ENCODE data around the gene FLNB. TPM values are rescaled to one million over a fixed set of nuclear protein-coding genes. Genes with fewer than 3 reads are reported as not detected.

FLNB gene
- total and polyA plus RNA-seq, 4 experiments from 2014 or later, result 3.9 to 28.5 (median 18.5) TPM

- CTCF ChIA-PET (ENCODE audit: partially characterized antibody), result interaction anchor here (1.1 to 2.8 kb wide), 2 partner anchors 8 to 19 kb away, joined by 3 to 10 read pairs; no protein-coding TSS in a partner anchor
Measured at GRCh38 chr3:58157700-58158099, 149.5 kb downstream of the FLNB start.

GRCh38 chr3:58158442-58159153, 150.4 kb downstream of the FLNB start:
- Histone ChIP-seq H3K27me3 (ENCODE audit: insufficient read depth, low read length) (no peaks in the 10 kb centered on the region), H3K27ac (ENCODE audit: low read depth, low read length) (no peak overlapping the region), H3K4me1 (ENCODE audit: insufficient read depth, low read length) (no peaks in the 10 kb centered on the region), H3K36me3 (ENCODE audit: insufficient read depth, low read length) (peaks cover 15% of the 10 kb centered on the region), H3K4me3 (ENCODE audit: low read length in 2 of 2) (no peak overlapping the region), H3K9me3 (ENCODE audit: control insufficient read depth in 1 of 2, low read length in 2 of 2) (no peaks in the 10 kb centered on the region)
- Mint-ChIP-seq H3K27ac (no peak overlapping the region), H3K4me1 (no peaks in the 10 kb centered on the region), H3K27me3 (no peaks in the 10 kb centered on the region), H3K9me3 (no peaks in the 10 kb centered on the region), H3K4me3 (no peak overlapping the region), H3K36me3 (peaks cover 42 to 56% of the 10 kb centered on the region in 2 donors)
- ChIA-PET CTCF (ENCODE audit: partially characterized antibody) (interaction anchor here (0.8 to 2.8 kb wide), 5 partner anchors 7 to 57 kb away, joined by 3 to 10 read pairs (median 3); no protein-coding TSS in a partner anchor), POLR2A (ENCODE audit: partially characterized antibody) (no interaction called here)
- intact Hi-C loops (cut with micrococcal nuclease), result no loop called here
- DNase-seq, result no peak

More at GRCh38 chr3:58157700-58158099, 149.5 kb downstream of the FLNB start:
- H3K27ac Mint-ChIP-seq, result no peak overlapping the region
- H3K27ac ChIP-seq (ENCODE audit: low read depth, low read length), result no peak overlapping the region
- peaks cover 11% of the 10 kb centered on the region for H3K36me3 ChIP-seq (ENCODE audit: insufficient read depth, low read length)
- no peak overlapping the region for H3K4me3 ChIP-seq (ENCODE audit: low read length in 2 of 2)
- no peaks in the 10 kb centered on the region for H3K9me3 ChIP-seq (ENCODE audit: control insufficient read depth in 1 of 2, low read length in 2 of 2)
- POLR2A ChIA-PET (ENCODE audit: partially characterized antibody), result no interaction called here
- no peak for DNase-seq
- no peaks in the 10 kb centered on the region for H3K9me3 Mint-ChIP-seq
- no peak overlapping the region for H3K4me3 Mint-ChIP-seq
- no peaks in the 10 kb centered on the region for H3K27me3 ChIP-seq (ENCODE audit: insufficient read depth, low read length)
- no peaks in the 10 kb centered on the region for H3K4me1 ChIP-seq (ENCODE audit: insufficient read depth, low read length)
- intact Hi-C loops (cut with micrococcal nuclease), result no loop called here
- H3K4me1 Mint-ChIP-seq, result no peaks in the 10 kb centered on the region
- H3K27me3 Mint-ChIP-seq, result no peaks in the 10 kb centered on the region
- peaks cover 40 to 52% of the 10 kb centered on the region in 2 donors for H3K36me3 Mint-ChIP-seq

- no peaks in the 10 kb centered on the region for H3K4me1 Mint-ChIP-seq
- ChIA-PET POLR2A (ENCODE audit: partially characterized antibody) (no interaction called here), CTCF (ENCODE audit: partially characterized antibody) (no interaction called here)
- intact Hi-C loops (cut with micrococcal nuclease), result no loop called here
- no peak overlapping the region for H3K27ac ChIP-seq (ENCODE audit: low read depth, low read length)
- H3K4me3 Mint-ChIP-seq, result no peak overlapping the region
- no peaks in the 10 kb centered on the region for H3K9me3 Mint-ChIP-seq
- H3K27me3 ChIP-seq (ENCODE audit: insufficient read depth, low read length), result no peaks in the 10 kb centered on the region
- peak overlapping the region in 2 of 7 donors; percentile 12 to 53 for H3K27ac Mint-ChIP-seq
- no peak overlapping the region for H3K4me3 ChIP-seq (ENCODE audit: low read length in 2 of 2)
- H3K27me3 Mint-ChIP-seq, result no peaks in the 10 kb centered on the region
- peaks cover 47 to 55% of the 10 kb centered on the region in 2 donors for H3K36me3 Mint-ChIP-seq
- no peaks in the 10 kb centered on the region for H3K9me3 ChIP-seq (ENCODE audit: control insufficient read depth in 1 of 2, low read length in 2 of 2)
- H3K36me3 ChIP-seq (ENCODE audit: insufficient read depth, low read length), result peaks cover 12% of the 10 kb centered on the region
- H3K4me1 ChIP-seq (ENCODE audit: insufficient read depth, low read length), result no peaks in the 10 kb centered on the region
- no peak for DNase-seq
Measured at GRCh38 chr3:58160399-58160798, 152.2 kb downstream of the FLNB start.

GRCh38 chr3:58161435-58162398, 153.5 kb downstream of the FLNB start:
- ChIA-PET POLR2A (ENCODE audit: partially characterized antibody) (no interaction called here), CTCF (ENCODE audit: partially characterized antibody) (interaction anchor here (6.9 kb wide), 1 partner anchor 18 kb away, joined by 59 read pairs; no protein-coding TSS in a partner anchor)
- intact Hi-C loops (cut with micrococcal nuclease), result no loop called here
- Mint-ChIP-seq H3K27me3 (no peaks in the 10 kb centered on the region), H3K27ac (peak overlapping the region in 3 of 7 donors; percentile 31 to 78 (median 36)), H3K36me3 (peaks cover 47 to 55% of the 10 kb centered on the region in 2 donors), H3K4me1 (no peaks in the 10 kb centered on the region), H3K9me3 (no peaks in the 10 kb centered on the region), H3K4me3 (no peak overlapping the region)
- Histone ChIP-seq H3K4me1 (ENCODE audit: insufficient read depth, low read length) (no peaks in the 10 kb centered on the region), H3K27me3 (ENCODE audit: insufficient read depth, low read length) (no peaks in the 10 kb centered on the region), H3K4me3 (ENCODE audit: low read length in 2 of 2) (no peak overlapping the region), H3K27ac (ENCODE audit: low read depth, low read length) (no peak overlapping the region), H3K36me3 (ENCODE audit: insufficient read depth, low read length) (peaks cover 12% of the 10 kb centered on the region), H3K9me3 (ENCODE audit: control insufficient read depth in 1 of 2, low read length in 2 of 2) (no peaks in the 10 kb centered on the region)
- no peak for DNase-seq

- Mint-ChIP-seq H3K4me1 (no peaks in the 10 kb centered on the region), H3K4me3 (no peak overlapping the region), H3K9me3 (no peaks in the 10 kb centered on the region), H3K27ac (no peak overlapping the region), H3K36me3 (peaks cover 38 to 51% of the 10 kb centered on the region in 2 donors), H3K27me3 (no peaks in the 10 kb centered on the region)
- H3K4me3 ChIP-seq (ENCODE audit: low read length in 2 of 2), result no peak overlapping the region
- DNase-seq, result no peak
- no peaks in the 10 kb centered on the region for H3K4me1 ChIP-seq (ENCODE audit: insufficient read depth, low read length)
- H3K27ac ChIP-seq (ENCODE audit: low read depth, low read length), result no peak overlapping the region
- H3K36me3 ChIP-seq (ENCODE audit: insufficient read depth, low read length), result peaks cover 12% of the 10 kb centered on the region
- ChIA-PET CTCF (ENCODE audit: partially characterized antibody) (interaction anchor here (2.0 to 6.9 kb wide), 2 partner anchors 9 to 16 kb away, joined by 4 to 59 read pairs; no protein-coding TSS in a partner anchor), POLR2A (ENCODE audit: partially characterized antibody) (no interaction called here)
- no peaks in the 10 kb centered on the region for H3K27me3 ChIP-seq (ENCODE audit: insufficient read depth, low read length)
- intact Hi-C loops (cut with micrococcal nuclease), result no loop called here
- H3K9me3 ChIP-seq (ENCODE audit: control insufficient read depth in 1 of 2, low read length in 2 of 2), result no peaks in the 10 kb centered on the region
Measured at GRCh38 chr3:58163234-58163633, 155.0 kb downstream of the FLNB start.

- Mint-ChIP-seq H3K9me3 (no peaks in the 10 kb centered on the region), H3K36me3 (peaks cover 43 to 47% of the 10 kb centered on the region in 2 donors), H3K27ac (peak overlapping the region in 1 of 7 donors; percentile 69), H3K27me3 (no peaks in the 10 kb centered on the region), H3K4me3 (no peak overlapping the region), H3K4me1 (no peaks in the 10 kb centered on the region)
- DNase-seq, result no peak
- Histone ChIP-seq H3K36me3 (ENCODE audit: insufficient read depth, low read length) (peaks cover 12% of the 10 kb centered on the region), H3K4me1 (ENCODE audit: insufficient read depth, low read length) (no peaks in the 10 kb centered on the region), H3K9me3 (ENCODE audit: control insufficient read depth in 1 of 2, low read length in 2 of 2) (no peaks in the 10 kb centered on the region), H3K4me3 (ENCODE audit: low read length in 2 of 2) (no peak overlapping the region), H3K27me3 (ENCODE audit: insufficient read depth, low read length) (no peaks in the 10 kb centered on the region), H3K27ac (ENCODE audit: low read depth, low read length) (no peak overlapping the region)
- intact Hi-C loops (cut with micrococcal nuclease), result no loop called here
- ChIA-PET POLR2A (ENCODE audit: partially characterized antibody) (no interaction called here), CTCF (ENCODE audit: partially characterized antibody) (interaction anchor here (1.8 to 6.9 kb wide), 3 partner anchors 7 to 15 kb away, joined by 4 to 59 read pairs (median 10); no protein-coding TSS in a partner anchor)
Measured at GRCh38 chr3:58164199-58164879, 156.1 kb downstream of the FLNB start.
